HG03135 (cell line): Measurements from ENCODE around the gene GPC6.
"Not testable (repeated sequence)": the region's sequence is repeated elsewhere in the genome, so short reads cannot be mapped to it uniquely, and the experiment has no call there.

Experiments
- ATAC-seq: cut with Tn5 transposase; IDR thresholded peaks from one replicate; pipeline ENCODE4 v1.9.1; 2021; ENCODE audit warnings: mild to moderate bottlenecking, moderate library complexity; ENCODE audit not compliant: unreplicated experiment

GPC6 gene

GRCh38 chr13:94329754-94330551 is 1103.3 kb downstream of the GPC6 start:
- ATAC-seq: no peak

- ATAC-seq: no peak
Observed at GRCh38 chr13:94330552-94331071, 1104.0 kb downstream of the GPC6 start.

GRCh38 chr13:94331281-94331680 is 1104.7 kb downstream of the GPC6 start:
- ATAC-seq: no peak

DNA sequence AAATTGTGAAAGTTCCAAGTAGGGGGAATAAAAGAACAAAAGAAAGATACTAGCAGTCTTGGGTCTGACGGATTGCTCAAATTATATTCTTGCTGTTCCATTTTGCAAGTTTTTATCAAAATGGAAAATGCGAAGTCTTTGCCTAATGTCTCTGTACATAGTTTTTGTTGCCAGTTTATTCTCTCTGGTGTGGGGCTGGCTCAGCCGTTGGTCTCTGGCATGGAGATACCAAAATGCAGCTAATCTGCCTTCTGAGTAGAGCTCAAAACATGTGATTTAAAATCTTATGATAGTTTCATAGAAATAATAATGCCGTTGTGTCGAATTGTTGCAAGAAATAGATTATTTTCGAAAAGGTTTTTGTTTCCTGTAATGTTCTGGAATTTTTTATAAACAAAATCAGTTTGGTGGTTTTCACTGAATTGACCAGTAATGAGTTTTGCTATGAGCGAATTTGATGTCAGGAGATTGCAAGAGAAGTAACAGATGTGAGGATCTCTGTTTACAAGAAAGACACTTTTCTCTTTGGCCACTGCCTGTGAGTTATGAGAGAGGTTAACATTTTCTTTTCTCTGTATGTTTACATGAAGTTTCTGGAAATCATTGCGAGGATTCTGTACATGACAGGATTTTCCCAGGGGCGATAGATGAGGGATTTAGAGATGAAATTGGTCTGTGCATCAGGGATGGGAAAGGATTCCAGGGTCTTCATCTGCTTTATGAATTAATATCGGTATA is 1105.9 kb downstream of the GPC6 start:
- no peak for ATAC-seq

DNA sequence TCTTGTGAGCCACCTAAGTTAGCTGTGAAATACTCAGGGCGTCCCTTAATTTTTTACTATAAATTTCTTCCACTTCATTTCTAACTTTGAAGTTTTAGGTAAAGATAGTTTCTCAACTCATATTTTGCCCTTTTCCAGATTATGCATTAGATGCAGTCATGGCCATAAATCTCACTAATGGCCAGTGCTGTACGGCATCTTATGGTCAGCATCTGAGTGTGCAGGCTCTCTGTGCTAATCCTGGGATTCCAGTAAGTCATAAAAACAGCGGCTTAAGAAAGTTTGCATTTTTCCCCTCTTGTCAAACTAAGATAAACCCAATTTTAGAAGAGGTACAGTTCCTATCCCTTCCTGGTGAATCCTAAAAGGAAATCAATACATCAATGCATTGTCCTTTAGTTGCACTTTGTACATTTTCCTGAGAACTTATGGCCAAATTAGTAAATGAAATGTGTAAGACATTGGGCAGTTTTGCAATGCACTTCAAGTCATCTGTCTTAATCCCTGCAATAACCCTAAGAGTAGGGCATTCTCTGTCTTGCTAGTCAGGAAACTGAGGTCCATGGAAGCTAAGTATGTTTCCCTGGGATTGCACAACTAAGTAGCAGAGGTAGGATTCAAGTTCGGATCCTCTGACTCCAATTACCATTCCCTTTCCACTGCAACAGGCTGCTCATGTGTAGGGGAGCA is 1106.7 kb downstream of the GPC6 start:
- ATAC-seq: no peak

- no peak for ATAC-seq
Observed at GRCh38 chr13:94335761-94336526, 1109.3 kb downstream of the GPC6 start.

- no peak for ATAC-seq
Observed at GRCh38 chr13:94339116-94339687, 1112.6 kb downstream of the GPC6 start.

DNA sequence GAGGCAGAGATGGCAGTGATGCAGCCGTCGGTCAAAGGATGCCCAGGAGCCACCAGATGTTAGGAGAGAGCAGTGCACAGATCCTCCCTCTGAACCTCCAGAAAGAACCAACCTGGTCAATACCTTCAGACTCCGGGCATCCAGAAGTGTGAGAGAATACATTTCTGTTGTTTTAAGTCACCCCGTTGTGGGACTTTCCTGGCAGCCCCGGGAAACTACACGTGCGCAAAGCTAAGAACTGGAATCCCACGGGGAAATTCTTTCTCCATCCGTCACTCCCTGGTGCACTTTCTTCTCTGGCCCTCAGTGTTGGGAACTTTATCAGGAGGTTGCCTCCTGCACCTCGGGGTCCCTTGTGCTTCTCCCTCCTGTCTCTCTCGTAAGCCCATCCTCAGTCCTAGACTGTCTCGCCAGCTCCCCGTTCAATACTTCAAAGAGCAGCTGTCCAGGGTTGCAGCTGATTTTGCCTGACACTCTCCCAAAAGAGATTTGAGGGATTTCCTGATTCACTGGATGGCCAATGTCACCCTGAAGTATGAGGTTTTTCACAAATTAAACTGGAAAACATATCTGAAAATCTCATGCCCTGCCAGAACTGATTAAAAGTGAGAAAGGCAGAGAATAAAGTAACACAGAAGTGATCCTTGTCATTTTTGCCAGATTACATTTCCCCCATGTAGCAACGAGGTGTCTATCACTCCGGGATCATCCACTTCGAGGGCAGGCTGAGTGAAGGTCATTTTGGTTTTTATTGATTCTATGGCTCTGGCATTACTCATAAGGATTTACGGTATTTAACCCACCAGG is 1116.0 kb downstream of the GPC6 start:
- ATAC-seq: no peak

DNA sequence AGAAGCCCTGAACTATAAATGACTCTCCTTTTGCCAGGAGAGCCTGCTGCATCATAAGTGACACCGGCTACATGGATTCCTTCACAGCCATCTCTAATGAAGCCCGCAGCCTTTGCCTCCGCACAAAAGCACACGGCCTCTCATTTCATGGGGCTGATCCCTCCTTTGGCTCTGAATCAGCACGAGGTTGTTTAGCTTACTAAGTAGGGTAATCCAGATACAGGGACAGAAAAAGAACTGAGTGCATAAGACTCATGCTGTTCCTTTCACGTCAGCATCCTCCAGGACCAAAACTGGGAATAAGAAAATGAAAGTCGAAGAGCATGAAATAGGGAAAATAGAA is 1116.6 kb downstream of the GPC6 start:
- no peak for ATAC-seq

GRCh38 chr13:94343687-94344086 is 1117.1 kb downstream of the GPC6 start:
- not testable (repeated sequence) for ATAC-seq

GRCh38 chr13:94344126-94344818 is 1117.7 kb downstream of the GPC6 start:
- no peak for ATAC-seq

DNA sequence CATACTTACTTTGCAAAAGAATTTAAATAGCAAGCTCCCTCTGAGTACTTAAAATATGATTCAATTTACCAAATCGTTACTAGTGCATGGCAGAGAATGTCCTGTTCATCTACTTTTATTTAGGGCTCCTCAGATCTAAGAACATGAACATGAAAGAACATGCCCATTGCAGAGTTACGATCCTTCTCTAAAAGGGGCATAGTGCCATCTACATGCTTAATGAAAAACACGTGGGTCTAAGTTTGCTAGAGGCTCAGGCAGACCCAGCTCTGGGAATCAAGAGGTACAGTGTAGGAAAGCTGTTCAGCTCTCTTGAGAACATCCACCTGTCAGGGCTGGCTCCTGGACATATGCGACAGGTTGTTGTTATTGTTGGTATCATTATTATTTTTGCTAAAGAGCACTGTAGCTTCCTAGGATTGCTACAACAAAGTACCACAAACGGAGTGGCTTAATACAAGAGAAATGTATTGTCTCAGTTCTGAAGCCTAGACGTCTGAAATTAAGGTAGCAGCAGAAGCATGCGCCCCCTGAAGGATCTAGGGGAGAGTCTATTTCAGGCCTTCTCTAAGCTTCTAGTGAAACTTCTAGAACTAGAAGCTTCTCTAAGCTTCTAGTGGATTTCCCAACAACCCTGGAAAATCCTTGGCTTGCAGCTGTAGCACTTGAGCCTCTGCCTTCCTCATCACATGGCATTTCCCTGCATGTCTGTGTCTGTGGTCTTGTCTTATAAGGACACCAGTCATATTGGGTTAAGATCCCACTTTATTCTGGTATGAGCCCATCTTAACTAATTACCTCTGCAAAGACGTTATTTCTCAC is 1119.0 kb downstream of the GPC6 start:
- no peak for ATAC-seq

- ATAC-seq: no peak
Observed at GRCh38 chr13:94346261-94347019, 1119.8 kb downstream of the GPC6 start.

GRCh38 chr13:94351292-94351990 is 1124.8 kb downstream of the GPC6 start:
- ATAC-seq: no peak

- ATAC-seq: no peak
Observed at GRCh38 chr13:94352057-94352456, 1125.5 kb downstream of the GPC6 start.

DNA sequence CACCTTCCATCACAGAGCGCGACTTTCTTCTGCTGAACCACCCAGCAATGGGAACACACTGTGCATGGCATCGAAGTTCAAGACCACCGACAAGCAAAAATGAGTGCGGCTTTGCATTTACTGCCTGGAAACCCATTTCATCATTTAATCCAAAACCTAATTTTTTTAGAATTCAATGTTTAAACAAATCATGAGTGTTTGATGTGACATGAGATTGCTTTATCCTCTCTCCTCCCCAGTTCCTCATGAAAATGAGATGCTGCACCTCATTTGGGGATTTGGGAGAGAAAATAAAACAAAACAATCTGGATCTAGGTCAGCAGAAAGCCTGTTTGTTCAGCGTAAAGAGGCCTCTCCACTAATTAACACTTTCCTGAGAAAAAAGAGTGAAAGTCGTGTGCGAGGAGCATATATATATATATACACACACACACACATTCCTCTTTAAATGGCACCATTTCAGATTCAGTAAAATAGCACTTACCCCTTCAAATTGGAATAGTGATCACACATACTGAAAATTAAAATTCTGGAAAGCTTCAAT is 1126.6 kb downstream of the GPC6 start:
- no peak for ATAC-seq

DNA sequence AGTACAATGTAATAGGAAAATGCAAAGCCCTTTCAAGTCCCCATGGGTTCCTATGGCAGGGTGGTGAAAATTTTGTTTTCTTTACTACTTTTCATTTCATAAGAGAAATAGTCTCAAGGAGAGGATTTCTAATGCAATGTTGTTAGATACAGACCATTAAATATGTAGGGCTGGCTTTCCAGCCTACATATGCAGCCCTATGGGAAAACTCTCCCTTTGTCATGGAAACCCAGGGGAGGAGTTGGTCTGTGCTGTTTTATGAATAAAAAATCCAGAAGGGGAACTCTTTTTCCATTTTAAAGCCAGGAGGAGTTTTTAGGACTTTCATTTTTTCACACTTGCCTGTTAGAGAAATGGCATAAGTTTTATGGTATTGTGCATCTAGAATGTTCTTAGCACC is 1133.3 kb downstream of the GPC6 start:
- no peak for ATAC-seq
